Type B pancreatic cell (in vitro differentiated cells): ENCODE results near the gene SLC10A7. TPM values are rescaled to one million over a fixed set of nuclear protein-coding genes. Genes with fewer than 3 reads are reported as not detected.

Experiments used
- DNase-seq: peaks from one replicate; pipeline ENCODE4 v3.0.0; 2021; ENCODE audit warnings: mixed read lengths; ENCODE audit not compliant: unreplicated experiment; ENCODE audit errors: extremely low spot score
- H3K27ac Mint-ChIP-seq: 2 replicates; pipeline ENCODE4 v1.8.0; 2021; ENCODE audit warnings: mild to moderate bottlenecking, mixed read lengths
- H3K27me3 Mint-ChIP-seq: 2 replicates; pipeline ENCODE4 v1.8.0; 2021; ENCODE audit warnings: mixed read lengths
- H3K36me3 Mint-ChIP-seq: 2 replicates; pipeline ENCODE4 v1.8.0; 2021; ENCODE audit warnings: mixed read lengths
- H3K4me1 Mint-ChIP-seq: one replicate; pipeline ENCODE4 v1.8.0; 2021; ENCODE audit warnings: mixed read lengths; ENCODE audit not compliant: unreplicated experiment
- H3K4me3 Mint-ChIP-seq: 2 replicates; pipeline ENCODE4 v1.8.0; 2021; ENCODE audit warnings: mild to moderate bottlenecking, mixed read lengths
- H3K9me3 Mint-ChIP-seq: 2 replicates; pipeline ENCODE4 v1.8.0; 2021; ENCODE audit warnings: mixed read lengths
- total RNA-seq: library from RNA; stranded (reverse); gene quantifications from 2 replicates; pipeline ENCODE4 v1.2.1, GENCODE V29; 2021; ENCODE audit warnings: low replicate concordance
- TF ChIP-seq, protein P1 (sequence below): fragments of 200-600 bp; sonication (generic); conservative IDR thresholded peaks from 2 replicates; pipeline ENCODE4 v1.5.0; 2021; ENCODE audit warnings: antibody characterized with exemption, mild to moderate bottlenecking

SLC10A7 gene
- total RNA-seq, 1 donor from 2014 or later: 16.1 TPM

DNA sequence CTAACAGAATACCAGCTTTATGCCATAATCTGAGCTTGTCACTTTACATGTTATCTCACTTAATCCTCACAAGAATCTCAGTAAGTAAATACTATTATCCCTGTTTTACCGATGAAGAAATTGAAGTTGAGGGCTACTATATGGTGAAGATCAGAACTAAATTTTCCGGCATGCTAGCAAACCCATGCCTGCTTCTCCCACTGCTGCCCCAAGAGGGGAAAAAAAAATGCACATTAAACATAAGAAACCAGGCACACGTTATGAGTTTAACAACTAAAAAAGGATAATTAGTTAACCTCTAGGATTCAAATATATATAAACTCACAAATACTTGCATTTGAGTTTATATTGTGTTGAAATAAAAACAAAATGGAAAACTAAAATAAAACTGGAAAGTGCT is 10.8 kb downstream of the SLC10A7 start:
- Mint-ChIP-seq H3K4me3 (no peak overlapping the region), H3K36me3 (peaks cover 18% of the 10 kb centered on the region), H3K27ac (no peak overlapping the region), H3K9me3 (no peaks in the 10 kb centered on the region), H3K4me1 (peaks cover 3% of the 10 kb centered on the region), H3K27me3 (no peaks in the 10 kb centered on the region)
- TF ChIP-seq, protein P1, sequence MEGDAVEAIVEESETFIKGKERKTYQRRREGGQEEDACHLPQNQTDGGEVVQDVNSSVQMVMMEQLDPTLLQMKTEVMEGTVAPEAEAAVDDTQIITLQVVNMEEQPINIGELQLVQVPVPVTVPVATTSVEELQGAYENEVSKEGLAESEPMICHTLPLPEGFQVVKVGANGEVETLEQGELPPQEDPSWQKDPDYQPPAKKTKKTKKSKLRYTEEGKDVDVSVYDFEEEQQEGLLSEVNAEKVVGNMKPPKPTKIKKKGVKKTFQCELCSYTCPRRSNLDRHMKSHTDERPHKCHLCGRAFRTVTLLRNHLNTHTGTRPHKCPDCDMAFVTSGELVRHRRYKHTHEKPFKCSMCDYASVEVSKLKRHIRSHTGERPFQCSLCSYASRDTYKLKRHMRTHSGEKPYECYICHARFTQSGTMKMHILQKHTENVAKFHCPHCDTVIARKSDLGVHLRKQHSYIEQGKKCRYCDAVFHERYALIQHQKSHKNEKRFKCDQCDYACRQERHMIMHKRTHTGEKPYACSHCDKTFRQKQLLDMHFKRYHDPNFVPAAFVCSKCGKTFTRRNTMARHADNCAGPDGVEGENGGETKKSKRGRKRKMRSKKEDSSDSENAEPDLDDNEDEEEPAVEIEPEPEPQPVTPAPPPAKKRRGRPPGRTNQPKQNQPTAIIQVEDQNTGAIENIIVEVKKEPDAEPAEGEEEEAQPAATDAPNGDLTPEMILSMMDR: peak; percentile 33
- no peak for DNase-seq

DNA sequence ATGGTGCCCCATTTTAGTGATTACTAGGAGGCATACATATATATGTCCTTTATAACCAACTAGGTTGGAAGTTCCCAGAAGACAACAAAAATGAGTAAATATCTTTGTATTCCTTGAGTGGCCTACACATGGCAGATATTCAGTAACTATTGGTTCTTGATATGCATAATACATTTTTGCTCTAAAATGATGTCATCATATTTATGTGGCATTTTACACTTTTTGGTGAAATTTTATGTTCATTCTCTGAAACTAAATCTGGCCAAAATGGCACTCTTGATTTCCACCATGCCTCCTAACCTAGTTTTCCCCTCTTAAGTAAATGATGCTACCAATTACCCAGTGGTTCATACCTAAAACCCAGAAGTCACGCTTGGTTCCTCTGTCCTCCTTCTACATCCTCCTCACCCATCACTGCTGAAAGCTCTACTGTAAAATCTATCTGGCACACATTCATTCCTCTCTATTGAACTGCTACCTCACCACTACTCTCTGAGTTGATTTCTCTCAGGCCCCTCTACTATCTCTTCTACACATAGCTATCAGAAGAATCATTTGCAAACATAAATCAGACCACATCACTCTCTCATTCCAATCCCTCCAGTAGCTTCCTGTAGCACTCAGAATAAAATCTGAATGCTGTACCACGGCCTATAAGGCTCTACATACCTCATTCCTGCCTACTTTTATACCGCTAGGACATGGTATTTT is 13.4 kb downstream of the SLC10A7 start:
- no peak overlapping the region for H3K27ac Mint-ChIP-seq
- H3K9me3 Mint-ChIP-seq: no peaks in the 10 kb centered on the region
- TF ChIP-seq, protein P1: no peak
- no peak overlapping the region for H3K4me3 Mint-ChIP-seq
- no peaks in the 10 kb centered on the region for H3K27me3 Mint-ChIP-seq
- DNase-seq: no peak
- H3K4me1 Mint-ChIP-seq: no peaks in the 10 kb centered on the region
- H3K36me3 Mint-ChIP-seq: peaks cover 16% of the 10 kb centered on the region

DNA sequence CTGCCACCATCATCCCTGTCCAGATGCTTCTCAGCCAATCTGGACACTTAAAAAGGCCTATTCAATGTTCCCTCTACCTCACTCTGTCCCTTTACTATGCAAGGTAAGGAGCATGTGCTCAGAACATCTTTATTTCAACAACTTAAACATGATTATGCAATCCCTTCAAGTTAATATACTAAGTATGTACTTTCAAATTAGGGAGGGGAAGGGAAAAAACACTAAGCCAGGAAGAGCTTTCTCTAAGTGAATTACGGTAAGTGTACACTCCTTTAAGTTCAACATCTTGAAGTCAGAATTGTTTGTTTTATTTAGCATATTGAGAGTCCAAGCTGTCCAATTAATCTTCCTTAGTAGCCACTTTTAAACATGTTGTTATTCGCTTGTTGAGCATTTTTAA is 14.1 kb downstream of the SLC10A7 start:
- Mint-ChIP-seq H3K9me3 (no peaks in the 10 kb centered on the region), H3K4me1 (no peaks in the 10 kb centered on the region), H3K27me3 (no peaks in the 10 kb centered on the region), H3K4me3 (no peak overlapping the region), H3K27ac (no peak overlapping the region), H3K36me3 (peaks cover 21% of the 10 kb centered on the region)
- TF ChIP-seq, protein P1: no peak
- DNase-seq: no peak

DNA sequence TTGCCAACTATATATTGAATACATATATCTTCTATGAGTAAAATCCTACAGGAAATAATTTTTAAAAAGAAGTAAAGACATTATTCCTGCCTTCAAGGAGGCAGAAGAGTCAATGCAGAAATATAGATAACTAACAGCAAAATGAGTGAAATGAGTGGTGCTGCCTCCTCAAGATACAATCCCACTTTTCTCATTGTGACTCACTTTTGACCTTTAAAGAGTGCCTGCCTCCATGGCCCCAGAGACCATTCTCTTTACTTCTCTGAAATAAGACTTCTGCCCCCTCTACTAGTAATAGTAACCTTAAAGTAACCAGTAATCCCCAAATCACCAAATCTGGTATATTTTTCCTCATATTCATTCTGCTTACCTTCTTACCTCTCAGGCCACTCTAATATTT is 15.5 kb downstream of the SLC10A7 start:
- no peaks in the 10 kb centered on the region for H3K4me1 Mint-ChIP-seq
- no peak overlapping the region for H3K4me3 Mint-ChIP-seq
- no peaks in the 10 kb centered on the region for H3K9me3 Mint-ChIP-seq
- DNase-seq: no peak
- peaks cover 23% of the 10 kb centered on the region for H3K36me3 Mint-ChIP-seq
- no peak overlapping the region for H3K27ac Mint-ChIP-seq
- no peaks in the 10 kb centered on the region for H3K27me3 Mint-ChIP-seq
- TF ChIP-seq, protein P1: no peak

DNA sequence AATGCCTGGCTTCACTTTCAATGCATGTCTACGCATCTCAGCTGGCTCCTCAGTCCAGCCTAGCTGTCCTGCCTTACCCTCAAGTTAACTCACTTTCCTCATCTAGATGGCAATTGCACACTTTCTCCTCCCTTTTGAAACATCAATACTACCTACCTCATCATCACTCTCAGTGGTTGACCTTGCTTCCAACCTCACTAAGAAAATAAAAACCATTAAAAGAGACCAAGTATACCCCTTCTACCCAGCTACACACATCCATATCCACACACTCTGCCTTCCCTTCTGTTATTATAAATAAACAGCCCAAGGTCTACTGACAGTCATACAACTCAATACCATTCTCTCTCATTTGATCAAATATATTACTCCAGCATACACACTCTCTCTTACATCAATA is 21.5 kb downstream of the SLC10A7 start:
- TF ChIP-seq, protein P1: no peak
- DNase-seq: no peak
- Mint-ChIP-seq H3K36me3 (peaks cover 11% of the 10 kb centered on the region), H3K27me3 (no peaks in the 10 kb centered on the region), H3K27ac (no peak overlapping the region), H3K9me3 (no peaks in the 10 kb centered on the region), H3K4me1 (no peaks in the 10 kb centered on the region), H3K4me3 (no peak overlapping the region)
